Measurements from ENCODE around the gene TC2N.
"Not testable (repeated sequence)": the region's sequence is repeated elsewhere in the genome, so short reads cannot be mapped to it uniquely, and the experiment has no call there.

Gene TC2N

DNA sequence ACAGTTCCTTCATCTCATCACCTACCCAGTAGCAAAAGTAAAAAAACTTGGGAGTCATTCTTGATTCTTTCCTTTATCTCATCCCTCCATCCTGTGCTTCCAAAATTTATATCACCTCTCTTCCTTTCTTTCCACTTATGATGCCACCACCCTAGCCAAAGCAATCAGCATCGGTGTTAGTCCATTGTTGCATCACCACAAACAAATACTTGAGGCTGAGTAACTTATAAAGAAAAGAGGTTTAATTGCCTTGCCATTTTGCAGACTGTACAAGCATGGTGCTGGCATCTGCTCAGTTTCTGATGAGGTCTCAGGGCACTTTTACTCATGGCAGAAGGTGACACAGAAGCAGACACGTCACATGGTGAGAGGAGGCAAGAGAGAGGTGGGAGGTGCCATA lies 115.6 kb downstream of the TC2N start:
- DNase-seq, result no peak

GRCh38 chr14:91750634-91751198 lies 116.6 kb downstream of the TC2N start:
- no peak for DNase-seq

DNA sequence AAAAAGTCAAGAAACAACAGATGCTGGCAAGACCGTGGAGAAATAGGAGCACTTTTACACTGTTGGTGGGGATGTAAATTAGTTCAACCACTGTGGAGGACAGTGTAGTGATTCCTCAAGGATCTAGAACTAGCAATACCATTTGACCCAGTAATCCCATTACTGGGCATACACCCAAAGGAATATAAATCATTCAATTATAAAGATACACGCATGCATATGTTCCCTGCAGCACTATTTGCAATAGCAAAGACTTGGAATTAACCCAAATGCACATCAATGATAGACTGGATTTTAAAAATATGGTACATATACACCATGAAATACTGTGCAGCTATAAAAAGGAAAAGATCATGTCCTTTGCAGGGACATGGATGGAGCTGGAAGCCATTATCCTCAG lies 117.5 kb downstream of the TC2N start:
- no peak for DNase-seq

- DNase-seq, result no peak
These were observed 119.3 kb downstream of the TC2N start for GRCh38 chr14:91748049-91748448.

DNA sequence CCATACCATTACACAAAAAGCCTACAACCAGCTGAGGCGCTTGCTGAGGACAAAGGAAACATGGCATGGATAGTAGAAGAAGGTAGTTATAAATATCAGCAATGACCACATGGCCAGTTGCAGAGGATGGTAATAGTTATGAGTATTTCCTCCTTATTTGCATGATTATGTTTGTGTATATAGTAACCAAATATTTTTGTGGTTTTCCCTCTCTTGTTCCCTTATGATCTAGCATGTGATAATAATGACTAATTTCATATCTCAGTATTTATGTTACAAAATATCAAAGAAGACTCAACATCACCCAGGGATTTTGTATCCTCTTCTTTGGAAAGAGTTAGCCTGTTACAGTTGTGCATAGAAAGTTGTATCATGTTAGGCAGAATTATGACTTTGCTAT lies 122.0 kb downstream of the TC2N start:
- no peak for DNase-seq

GRCh38 chr14:91744068-91744480 lies 123.3 kb downstream of the TC2N start:
- no peak for DNase-seq

DNA sequence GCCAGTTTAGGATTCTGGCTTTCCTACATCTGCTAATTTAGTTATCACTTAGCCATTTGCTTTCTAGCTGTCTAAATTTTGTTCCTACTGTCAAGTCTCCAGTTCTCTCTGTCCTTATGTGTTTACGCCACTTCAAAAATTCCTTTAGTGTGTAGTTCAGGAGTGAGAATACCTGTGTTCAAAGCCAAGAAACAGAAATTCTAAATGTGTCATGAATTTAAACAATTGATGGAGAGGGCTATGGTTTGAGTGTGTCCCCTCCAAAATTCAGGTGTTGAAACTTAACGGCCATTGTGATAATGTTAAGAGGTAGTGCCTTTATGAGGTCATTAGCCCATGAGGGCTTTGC lies 124.1 kb downstream of the TC2N start:
- no peak for DNase-seq

DNA sequence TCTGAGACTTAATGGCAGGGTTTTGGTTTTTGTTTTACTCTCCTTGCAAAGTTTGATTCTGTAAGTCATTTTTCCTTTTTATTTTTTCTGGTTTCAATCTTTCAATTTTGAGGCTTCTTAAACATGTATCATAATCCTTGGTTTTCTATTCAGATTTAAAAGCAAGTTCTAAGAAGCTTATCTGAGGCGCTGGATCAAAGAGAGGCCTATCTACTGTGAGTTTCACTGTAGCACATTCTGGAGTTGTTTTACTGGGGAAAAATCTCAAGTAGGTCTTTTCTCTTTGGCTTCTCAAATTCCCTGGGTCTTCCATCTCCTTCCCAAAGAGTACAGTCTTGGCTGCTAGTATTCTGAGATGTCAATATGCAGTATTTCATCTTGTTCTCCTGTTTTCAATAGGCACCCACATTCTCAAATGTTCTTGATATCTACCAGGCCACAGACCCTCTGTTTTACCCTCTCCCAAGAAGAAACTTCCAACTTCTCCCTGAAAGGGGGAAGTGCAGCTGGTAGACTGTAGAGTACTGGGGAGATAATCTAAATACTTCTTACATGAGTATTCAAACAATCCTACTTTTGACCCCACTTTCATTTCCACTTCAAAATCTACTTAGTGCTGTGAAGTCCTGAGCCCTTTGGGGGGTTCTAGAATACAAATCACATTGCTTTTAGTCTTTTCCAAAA lies 124.6 kb downstream of the TC2N start:
- no peak for DNase-seq

GRCh38 chr14:91739867-91740266 lies 127.5 kb downstream of the TC2N start:
- DNase-seq, result not testable (repeated sequence)

- no peak for DNase-seq
These were observed 129.7 kb downstream of the TC2N start for GRCh38 chr14:91737619-91738018.

- DNase-seq, result no peak
These were observed 134.4 kb downstream of the TC2N start for GRCh38 chr14:91732859-91733477.

- no peak for DNase-seq
These were observed 134.9 kb downstream of the TC2N start for GRCh38 chr14:91732439-91732838.

DNA sequence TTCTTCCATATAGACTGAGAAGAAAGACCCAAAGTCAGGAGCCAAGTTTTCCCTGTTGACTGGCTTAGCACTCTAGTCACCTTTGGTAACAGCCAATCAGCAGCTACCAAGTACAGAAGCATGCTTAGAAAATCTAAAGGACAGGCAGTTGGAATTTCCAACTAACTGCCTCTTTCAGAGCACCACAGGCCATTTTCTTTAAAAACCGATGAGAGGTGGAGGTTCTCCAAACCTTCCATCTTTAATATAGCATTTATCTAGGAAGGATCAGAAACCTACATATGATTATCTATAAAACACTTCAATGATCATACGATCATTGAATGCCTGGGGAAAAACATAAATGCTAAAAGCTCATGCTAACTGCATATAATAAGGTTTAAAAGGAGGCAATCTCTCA lies 135.3 kb downstream of the TC2N start, which contains the start of gene CATSPERB:
Gene CATSPERB, minus strand, starts transcription at position 101 of the 400 bp plus-strand sequence. CDS start 2,607 bp downstream, outside the sequence.
- DNase-seq, result no peak

DNA sequence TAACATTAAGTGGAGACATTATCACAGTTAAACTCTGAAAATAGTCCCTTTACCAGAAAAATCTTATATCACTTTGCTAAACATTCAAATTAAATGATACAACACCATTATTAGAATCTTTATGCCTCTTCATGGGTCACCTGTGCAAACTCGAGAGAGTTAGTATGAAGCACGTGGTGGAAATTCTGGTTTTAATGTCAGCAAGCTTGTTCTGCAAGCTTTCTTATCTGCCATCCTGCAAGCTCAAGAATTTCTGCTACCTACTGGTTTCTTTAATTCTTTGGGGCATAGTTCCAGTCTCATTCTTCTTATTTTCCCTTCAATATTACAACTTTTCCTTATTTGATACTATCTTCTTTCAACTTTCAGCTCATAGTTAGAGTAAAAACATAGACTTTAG lies 136.3 kb downstream of the TC2N start:
- no peak for DNase-seq

DNA sequence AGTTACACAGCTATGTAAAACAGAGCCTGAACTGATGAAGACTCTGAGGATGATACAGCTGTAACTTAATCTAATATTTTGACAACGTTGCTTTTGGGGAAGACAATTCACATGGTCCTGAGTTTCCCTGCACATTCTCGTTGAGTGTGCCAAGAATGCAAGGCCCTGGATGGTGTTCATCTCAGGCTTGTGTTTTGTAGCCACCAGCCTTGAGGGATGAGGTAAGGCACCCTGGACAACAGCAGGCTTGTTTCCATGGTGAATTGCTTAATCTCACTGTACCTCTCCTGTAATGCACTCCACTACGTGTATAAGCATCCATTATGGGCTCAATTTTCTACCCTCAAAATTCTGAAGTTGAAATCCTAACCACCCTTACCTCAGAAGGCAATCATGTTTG lies 137.6 kb downstream of the TC2N start:
- no peak for DNase-seq

All from CD4-positive, alpha-beta T cell treated with Interleukin-17A for 1 hour (primary cell).